NB4 (cell line): Measurements from ENCODE around the gene AK9.
A peak's percentile ranks its signal among the peaks of the same experiment; 100 is the strongest.

ENCODE experiments used
- MYC ChIP-seq: IDR thresholded peaks from 2 replicates; pipeline ENCODE4 v1.6.1; 2011; ENCODE audit warnings: low read depth, low read length
- POLR2A ChIP-seq: IDR thresholded peaks from 2 replicates; pipeline ENCODE4 v1.6.1; 2011; ENCODE audit warnings: mild to moderate bottlenecking; ENCODE audit not compliant: insufficient read length; ENCODE audit errors: extremely low read depth
- TF ChIP-seq, protein P1 (sequence below): IDR thresholded peaks from one replicate; pipeline ENCODE4 v1.5.1; 2012; ENCODE audit warnings: low read depth, low read length
- TF ChIP-seq, protein P2 (sequence below): IDR thresholded peaks from 2 replicates; pipeline ENCODE4 v1.6.1; 2011; ENCODE audit warnings: low read depth, low read length

DNA sequence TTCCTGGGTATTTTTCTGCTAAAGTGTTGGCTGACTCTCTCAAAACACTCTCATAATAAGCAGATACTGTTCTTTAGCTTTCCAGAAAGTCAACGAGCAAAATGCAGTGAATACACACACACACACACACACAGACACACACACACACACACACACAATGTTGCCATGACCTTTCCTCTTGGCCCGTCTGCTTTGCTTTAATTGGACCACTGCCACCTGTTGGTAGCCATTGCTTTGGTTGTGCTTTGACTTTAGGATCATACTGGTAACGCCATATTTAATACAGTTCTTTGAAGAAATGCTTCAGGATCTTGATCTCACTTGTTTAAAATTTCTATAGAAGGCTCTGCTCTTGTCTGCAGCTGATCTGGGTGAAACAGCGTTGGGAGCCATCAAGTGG, 4.5 kb upstream of the AK9 start:
- TF ChIP-seq, protein P1, sequence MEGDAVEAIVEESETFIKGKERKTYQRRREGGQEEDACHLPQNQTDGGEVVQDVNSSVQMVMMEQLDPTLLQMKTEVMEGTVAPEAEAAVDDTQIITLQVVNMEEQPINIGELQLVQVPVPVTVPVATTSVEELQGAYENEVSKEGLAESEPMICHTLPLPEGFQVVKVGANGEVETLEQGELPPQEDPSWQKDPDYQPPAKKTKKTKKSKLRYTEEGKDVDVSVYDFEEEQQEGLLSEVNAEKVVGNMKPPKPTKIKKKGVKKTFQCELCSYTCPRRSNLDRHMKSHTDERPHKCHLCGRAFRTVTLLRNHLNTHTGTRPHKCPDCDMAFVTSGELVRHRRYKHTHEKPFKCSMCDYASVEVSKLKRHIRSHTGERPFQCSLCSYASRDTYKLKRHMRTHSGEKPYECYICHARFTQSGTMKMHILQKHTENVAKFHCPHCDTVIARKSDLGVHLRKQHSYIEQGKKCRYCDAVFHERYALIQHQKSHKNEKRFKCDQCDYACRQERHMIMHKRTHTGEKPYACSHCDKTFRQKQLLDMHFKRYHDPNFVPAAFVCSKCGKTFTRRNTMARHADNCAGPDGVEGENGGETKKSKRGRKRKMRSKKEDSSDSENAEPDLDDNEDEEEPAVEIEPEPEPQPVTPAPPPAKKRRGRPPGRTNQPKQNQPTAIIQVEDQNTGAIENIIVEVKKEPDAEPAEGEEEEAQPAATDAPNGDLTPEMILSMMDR, result peak; percentile 16
- no peak for TF ChIP-seq MYC
- no peak for TF ChIP-seq POLR2A
- TF ChIP-seq, protein P2, sequence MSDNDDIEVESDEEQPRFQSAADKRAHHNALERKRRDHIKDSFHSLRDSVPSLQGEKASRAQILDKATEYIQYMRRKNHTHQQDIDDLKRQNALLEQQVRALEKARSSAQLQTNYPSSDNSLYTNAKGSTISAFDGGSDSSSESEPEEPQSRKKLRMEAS, result no peak
